GM21390 (cell line): ENCODE results near the gene TRIM72.
"Not testable (repeated sequence)": the region's sequence is repeated elsewhere in the genome, so short reads cannot be mapped to it uniquely, and the experiment has no call there.

ENCODE experiments used
- ATAC-seq: cut with Tn5 transposase; IDR thresholded peaks from one replicate; pipeline ENCODE4 v1.9.1; 2021; ENCODE audit not compliant: unreplicated experiment

The TRIM72 gene

GRCh38 chr16:31214708-31215286 lies 878 bp downstream of the TRIM72 start:
- no peak for ATAC-seq

- ATAC-seq = no peak
Observed at GRCh38 chr16:31215287-31216162, 1.6 kb downstream of the TRIM72 start.

- ATAC-seq = no peak
Observed at GRCh38 chr16:31216422-31217135, 2.7 kb downstream of the TRIM72 start, which contains the start of gene PYDC1. TSS of gene PYDC1 (minus strand) at chr16:31217135. CDS start at chr16:31217028, 107 bp downstream.

- no peak for ATAC-seq
Observed at GRCh38 chr16:31217136-31217530, 3.2 kb downstream of the TRIM72 start.

GRCh38 chr16:31219154-31219741 lies 5.3 kb downstream of the TRIM72 start:
- ATAC-seq = no peak

GRCh38 chr16:31221357-31222160 lies 7.6 kb downstream of the TRIM72 start:
- no peak for ATAC-seq

GRCh38 chr16:31223044-31223443 lies 9.1 kb downstream of the TRIM72 start:
- no peak for ATAC-seq

- no peak for ATAC-seq
Observed at GRCh38 chr16:31224092-31224955, 10.4 kb downstream of the TRIM72 start.

DNA sequence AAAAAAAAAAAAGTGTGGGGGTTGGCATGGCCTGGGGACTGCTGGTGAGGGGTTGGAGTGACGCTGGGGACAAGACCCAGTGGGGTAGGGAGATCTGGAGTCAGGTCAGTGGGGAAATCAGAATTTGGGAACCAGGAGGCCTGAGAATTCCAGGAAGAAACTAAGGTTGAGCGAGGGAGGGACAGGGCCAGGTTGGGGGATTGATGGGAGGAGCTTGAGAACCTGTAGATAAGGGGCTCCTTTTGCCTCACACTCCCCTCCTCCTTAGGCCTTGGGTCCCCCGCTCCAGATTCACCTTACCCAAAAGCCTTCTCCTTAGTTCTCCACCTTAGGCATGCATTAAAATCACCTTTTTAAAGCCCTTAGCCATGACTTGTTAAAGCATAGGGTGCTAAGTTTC lies 11.3 kb downstream of the TRIM72 start:
- no peak for ATAC-seq

DNA sequence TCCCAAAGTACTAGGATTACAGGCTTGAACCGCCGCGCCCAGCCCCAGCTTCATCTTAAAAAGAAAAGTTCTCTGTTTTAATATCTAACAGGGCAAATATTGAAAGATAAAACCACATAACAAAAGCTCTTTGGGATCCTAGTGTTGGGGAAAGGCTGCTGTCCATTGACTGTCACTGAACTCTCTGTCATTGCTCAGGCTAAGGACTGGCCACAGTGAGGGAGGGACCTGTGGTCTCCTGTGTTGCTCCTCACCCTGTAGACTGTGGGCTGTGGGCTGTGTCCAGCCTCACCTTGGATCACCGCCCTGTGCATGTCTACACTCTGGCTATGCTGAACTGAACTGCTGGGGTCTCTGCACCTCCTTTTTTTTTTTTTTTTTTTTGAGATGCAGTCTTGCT lies 14.3 kb downstream of the TRIM72 start:
- ATAC-seq = no peak

DNA sequence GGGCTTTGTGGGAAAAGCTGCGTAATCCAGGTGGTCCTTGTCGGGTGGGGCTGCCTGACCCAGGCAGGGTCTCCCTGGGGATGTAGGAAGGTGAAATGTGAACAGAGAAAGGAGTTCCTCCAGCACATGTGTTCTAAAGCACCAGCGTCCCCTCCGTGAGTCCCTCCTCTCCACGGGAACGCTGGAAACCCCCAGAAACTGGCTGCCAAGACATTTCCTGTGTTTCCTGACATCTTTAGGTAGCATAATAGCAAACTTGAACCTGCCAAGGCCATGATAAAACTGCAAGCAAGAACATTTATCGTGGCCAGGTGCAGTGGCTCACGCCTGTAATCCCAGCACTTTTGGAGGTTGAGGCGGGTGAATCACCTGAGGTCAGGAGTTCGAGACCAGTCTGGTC lies 15.6 kb downstream of the TRIM72 start:
- ATAC-seq = no peak

DNA sequence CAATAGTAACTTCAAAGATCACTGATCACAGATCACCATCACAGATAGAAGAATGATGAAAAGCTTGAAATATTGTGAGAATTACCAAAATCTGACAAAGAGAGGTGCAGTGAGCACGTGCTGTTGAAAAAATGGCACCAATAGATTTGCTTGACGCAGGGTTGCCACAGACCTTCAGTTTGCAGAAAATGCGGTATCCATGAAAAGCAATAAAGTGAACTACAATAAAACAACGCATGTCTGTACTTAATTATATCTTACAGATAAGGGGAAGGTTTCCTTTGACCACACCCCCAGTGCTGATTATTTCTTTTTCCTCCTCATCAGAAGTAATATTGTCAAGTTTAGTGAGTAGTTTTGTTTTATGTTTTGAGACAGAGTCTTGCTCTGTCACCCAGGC lies 24.1 kb downstream of the TRIM72 start:
- ATAC-seq = no peak

DNA sequence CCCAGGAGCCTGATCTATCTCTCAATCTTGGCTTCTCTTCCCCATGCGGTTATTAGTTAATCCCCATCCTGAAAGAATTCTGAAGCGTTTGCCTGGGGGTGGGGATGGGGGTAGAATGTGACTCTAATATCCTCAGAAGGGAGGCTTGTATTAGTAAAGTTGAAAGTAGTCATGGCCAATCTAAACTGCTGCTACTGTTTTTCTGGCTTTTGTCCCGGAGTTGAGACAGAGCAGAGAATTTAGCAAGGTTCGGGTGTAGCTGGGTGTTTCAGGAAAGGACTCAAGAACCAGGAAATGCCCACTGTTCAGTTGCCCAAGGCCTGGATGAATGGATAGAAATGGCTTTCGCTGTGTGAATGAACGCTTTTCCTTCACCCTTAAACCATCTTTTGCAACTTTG lies 28.3 kb downstream of the TRIM72 start:
- no peak for ATAC-seq

GRCh38 chr16:31243734-31244670 lies 30.1 kb downstream of the TRIM72 start:
- no peak for ATAC-seq

- ATAC-seq = not testable (repeated sequence)
Observed at GRCh38 chr16:31245598-31245997, 31.7 kb downstream of the TRIM72 start.

GRCh38 chr16:31246296-31246695 lies 32.4 kb downstream of the TRIM72 start:
- ATAC-seq = no peak

DNA sequence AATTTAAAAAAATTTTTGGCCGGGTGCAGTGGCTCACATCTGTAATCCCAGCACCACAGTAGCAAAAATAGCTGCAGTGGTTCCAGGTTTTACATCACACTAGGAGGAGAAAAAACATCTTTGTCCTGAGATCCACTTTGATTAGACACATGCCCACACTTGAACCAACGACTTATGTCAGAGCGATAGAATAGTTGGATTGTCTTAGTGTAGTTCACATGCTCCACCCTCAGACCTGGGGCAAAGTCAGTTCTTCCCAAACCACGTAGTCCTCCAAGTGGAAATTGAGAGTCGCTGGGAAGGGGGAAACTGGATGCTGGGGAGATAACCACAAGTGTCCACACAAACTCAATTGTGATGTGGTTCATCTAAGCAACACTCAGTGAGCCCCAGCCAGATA lies 34.4 kb downstream of the TRIM72 start:
- no peak for ATAC-seq

GRCh38 chr16:31250782-31251384 lies 37.0 kb downstream of the TRIM72 start:
- no peak for ATAC-seq
